Measurements from ENCODE around the gene IFT52.

DNA sequence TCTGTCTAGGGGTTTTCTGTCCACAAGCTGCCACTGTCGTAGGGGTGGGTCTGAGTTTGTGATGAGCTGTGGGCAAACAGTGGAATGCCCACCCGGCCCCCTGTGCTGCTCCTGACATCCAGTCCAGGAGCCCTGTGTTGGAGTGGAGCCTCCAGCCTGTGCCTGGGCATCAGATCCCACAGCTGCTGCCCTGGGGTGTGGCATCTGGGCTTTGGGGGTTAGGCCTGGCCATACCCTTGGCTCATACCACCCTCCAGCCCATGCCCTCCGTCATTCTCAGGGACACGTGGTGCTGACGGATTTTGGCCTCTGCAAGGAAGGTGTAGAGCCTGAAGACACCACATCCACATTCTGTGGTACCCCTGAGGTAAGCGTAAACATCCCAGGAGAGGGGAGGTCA is 19.0 kb upstream of the IFT52 start:
- no peak for TF ChIP-seq BRCA1 (IDR thresholded peaks at IDR 0.05; ENCODE audit: low read depth, low read length)
- no peak for TF ChIP-seq CTCF (IDR thresholded peaks at IDR 0.05; ENCODE audit: control extremely low read depth in 1 of 3, insufficient read depth in 1 of 3, low read depth in 1 of 3, low read length in 3 of 3)
- no peak for TF ChIP-seq MAFK (IDR thresholded peaks at IDR 0.05; ENCODE audit: low read depth, low read length)
- no peak for TF ChIP-seq POLR2A (IDR thresholded peaks at IDR 0.05; ENCODE audit: control extremely low read depth in 1 of 2, low read depth in 2 of 2, low read length in 2 of 2)
- TF ChIP-seq RAD21 (IDR thresholded peaks at IDR 0.05 in 1 of 2, conservative IDR thresholded peaks at IDR 0.05 in 1 of 2; ENCODE audit: low read depth in 2 of 2, low read length in 2 of 2) = no peak
- TF ChIP-seq RFX5 (IDR thresholded peaks at IDR 0.05; ENCODE audit: borderline replicate concordance, low read depth, low read length) = no peak
- TF ChIP-seq EP300 (IDR thresholded peaks at IDR 0.05; ENCODE audit: borderline replicate concordance in 1 of 2, low read depth in 2 of 2, low read length in 2 of 2) = no peak
- no peak for TF ChIP-seq POLR2AphosphoS5 (IDR thresholded peaks at IDR 0.05; ENCODE audit: low read depth, low read length)
- no peak for TF ChIP-seq JUND (IDR thresholded peaks at IDR 0.05; ENCODE audit: low read length)
- TF ChIP-seq CEBPB (IDR thresholded peaks at IDR 0.05; ENCODE audit: low read depth, low read length) = no peak
- TF ChIP-seq TAF1 (IDR thresholded peaks at IDR 0.05; ENCODE audit: low read depth, low read length) = no peak
- no peak for TF ChIP-seq GTF2F1 (IDR thresholded peaks at IDR 0.05; ENCODE audit: borderline replicate concordance, low read depth, low read length)

Data from H1 (cell line).